A673 (cell line): ENCODE results near the gene SSBP2. TPM values are rescaled to one million over a fixed set of nuclear protein-coding genes. Genes with fewer than 3 reads are reported as not detected.

ENCODE experiments used
- BruUV-seq: library from RNA; stranded (reverse); fragments of 400-500 nt; replicated peaks from 2 replicates; lab custom pipeline; 2021; lab: Mats Ljungman, UMichigan
- CTCF ChIA-PET: fragments of 300-600 bp; sonication (Branson Sonifier 250); formaldehyde crosslinking; loops from one replicate; lab custom pipeline; 2022; ENCODE audit warnings: antibody characterized with exemption; lab: Charles Lee
- POLR2A ChIA-PET: fragments of 300-600 bp; sonication (Branson Sonifier 250); formaldehyde crosslinking; loops from one replicate; lab custom pipeline; 2022; ENCODE audit warnings: antibody characterized with exemption; ENCODE audit not compliant: low non-redundant PET; lab: Charles Lee
- DNase-seq: peaks from one replicate; pipeline ENCODE4 v3.0.0-alpha.2; 2015; ENCODE audit warnings: low spot score
- H3K27ac ChIP-seq: fragments of 200-600 bp; sonication (generic); 2 replicates; pipeline ENCODE4 v1.5.1; 2016; ENCODE audit warnings: mixed run types, low read depth, mild to moderate bottlenecking, mixed read lengths, antibody characterized with exemption, low read length; ENCODE audit not compliant: poor library complexity, severe bottlenecking
- H3K27me3 ChIP-seq: fragments of 200-600 bp; sonication (generic); replicated peaks from 2 replicates; pipeline ENCODE4 v1.6.1; 2017; ENCODE audit warnings: mixed run types, low read depth, mild to moderate bottlenecking, mixed read lengths, antibody characterized with exemption, low read length; ENCODE audit not compliant: insufficient read depth, poor library complexity
- H3K36me3 ChIP-seq: fragments of 200-600 bp; sonication (generic); 2 replicates; pipeline ENCODE4 v1.6.1; 2016; ENCODE audit warnings: mixed run types, mild to moderate bottlenecking, mixed read lengths, antibody characterized with exemption, low read length; ENCODE audit not compliant: insufficient read depth, poor library complexity, severe bottlenecking
- H3K4me1 ChIP-seq: fragments of 200-600 bp; sonication (generic); 2 replicates; pipeline ENCODE4 v1.6.1; 2017; ENCODE audit warnings: mixed run types, mild to moderate bottlenecking, mixed read lengths, antibody characterized with exemption, low read length; ENCODE audit not compliant: insufficient read depth, poor library complexity, severe bottlenecking
- H3K4me3 ChIP-seq: fragments of 200-600 bp; sonication (generic); 2 replicates; pipeline ENCODE4 v1.5.1; 2016; ENCODE audit warnings: low read depth, mixed run types, mild to moderate bottlenecking, mixed read lengths, low read length; ENCODE audit not compliant: poor library complexity, severe bottlenecking
- H3K9me3 ChIP-seq: fragments of 200-600 bp; sonication (generic); 2 replicates; pipeline ENCODE4 v1.6.1; 2016; ENCODE audit warnings: mixed run types, low read depth, mild to moderate bottlenecking, mixed read lengths, antibody characterized with exemption, low read length; ENCODE audit not compliant: poor library complexity, severe bottlenecking
- EZH2 ChIP-seq: fragments of 200-600 bp; sonication (generic); IDR thresholded peaks from 2 replicates; pipeline ENCODE4 v1.6.1; 2017; ENCODE audit warnings: borderline replicate concordance, low read depth, mild to moderate bottlenecking, mixed read lengths, antibody characterized with exemption, low read length; ENCODE audit not compliant: poor library complexity, severe bottlenecking
- intact Hi-C: fragments of 100-400 bp; cut with micrococcal nuclease; formaldehyde crosslinking; loops from one replicate; pipeline ENCODE4 v1.10.0; 2022; ENCODE audit not compliant: unreplicated experiment
- total RNA-seq: library from RNA; stranded (reverse); gene quantifications from 2 replicates; pipeline ENCODE4 v1.2.3, GENCODE V29; 2021
- TF ChIP-seq, protein P1 (sequence below): fragments of 300-800, 200-600 bp; sonication (generic); conservative IDR thresholded peaks from 2 replicates; pipeline ENCODE4 v1.5.1; 2017; ENCODE audit warnings: low read depth, mild to moderate bottlenecking, antibody characterized with exemption, low read length, moderate library complexity, mixed read lengths

SSBP2 gene
- total RNA-seq, 1 experiment from 2014 or later, result 42.8 TPM

DNA sequence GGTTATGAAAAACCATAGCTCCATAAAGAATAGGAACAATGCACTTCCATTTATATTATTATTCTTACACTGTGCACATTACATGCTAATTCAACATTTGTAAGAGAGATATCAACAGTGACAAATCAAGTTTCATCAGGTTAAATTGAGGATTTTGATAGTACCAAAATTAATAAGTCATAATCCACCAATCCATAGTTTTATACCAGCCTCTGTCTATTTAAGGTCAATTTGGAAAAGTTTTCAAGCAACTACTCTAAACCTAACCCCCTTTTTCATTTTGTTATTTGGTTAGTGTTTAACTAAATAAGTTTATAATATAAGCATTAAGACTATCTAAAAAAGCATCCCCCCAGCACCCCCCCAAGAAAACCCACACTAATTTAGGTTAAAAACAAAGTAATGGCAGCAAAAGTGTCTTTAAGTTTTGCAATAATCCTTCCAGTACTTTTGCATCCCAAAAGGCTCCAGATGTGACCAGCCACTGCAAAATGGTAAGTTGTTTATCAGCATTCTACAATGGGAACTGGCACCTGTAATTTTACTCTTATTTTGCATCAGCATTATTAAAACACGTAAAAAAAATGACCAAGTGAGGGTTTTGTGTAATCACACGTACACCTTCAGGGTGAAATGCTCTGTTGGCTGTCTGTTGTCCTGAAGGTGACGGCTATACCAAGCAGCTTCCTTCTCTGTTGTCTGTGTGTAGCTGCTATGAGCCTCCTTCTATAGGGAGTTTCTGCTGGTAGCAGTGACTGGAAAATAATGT, 36.8 kb upstream of the SSBP2 start:
- intact Hi-C loops, result loop anchor here (1.0 kb wide), 2 partner anchors 36 to 64 kb away; partner anchors contain the start of gene SSBP2
- no peak for TF ChIP-seq EZH2
- TF ChIP-seq, protein P1, sequence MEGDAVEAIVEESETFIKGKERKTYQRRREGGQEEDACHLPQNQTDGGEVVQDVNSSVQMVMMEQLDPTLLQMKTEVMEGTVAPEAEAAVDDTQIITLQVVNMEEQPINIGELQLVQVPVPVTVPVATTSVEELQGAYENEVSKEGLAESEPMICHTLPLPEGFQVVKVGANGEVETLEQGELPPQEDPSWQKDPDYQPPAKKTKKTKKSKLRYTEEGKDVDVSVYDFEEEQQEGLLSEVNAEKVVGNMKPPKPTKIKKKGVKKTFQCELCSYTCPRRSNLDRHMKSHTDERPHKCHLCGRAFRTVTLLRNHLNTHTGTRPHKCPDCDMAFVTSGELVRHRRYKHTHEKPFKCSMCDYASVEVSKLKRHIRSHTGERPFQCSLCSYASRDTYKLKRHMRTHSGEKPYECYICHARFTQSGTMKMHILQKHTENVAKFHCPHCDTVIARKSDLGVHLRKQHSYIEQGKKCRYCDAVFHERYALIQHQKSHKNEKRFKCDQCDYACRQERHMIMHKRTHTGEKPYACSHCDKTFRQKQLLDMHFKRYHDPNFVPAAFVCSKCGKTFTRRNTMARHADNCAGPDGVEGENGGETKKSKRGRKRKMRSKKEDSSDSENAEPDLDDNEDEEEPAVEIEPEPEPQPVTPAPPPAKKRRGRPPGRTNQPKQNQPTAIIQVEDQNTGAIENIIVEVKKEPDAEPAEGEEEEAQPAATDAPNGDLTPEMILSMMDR, result no peak
- H3K4me1 ChIP-seq, result peaks cover 32% of the 10 kb centered on the region
- CTCF ChIA-PET, result interaction anchor here (1.6 kb wide), 1 partner anchor 64 kb away, joined by 5 read pairs; no protein-coding TSS in a partner anchor
- no peak overlapping the region for H3K4me3 ChIP-seq
- peak overlapping the region; percentile 72 for H3K27ac ChIP-seq
- H3K36me3 ChIP-seq, result no peaks in the 10 kb centered on the region
- peak; percentile 89 for DNase-seq
- BruUV-seq, result no TSS peak
- no peaks in the 10 kb centered on the region for H3K27me3 ChIP-seq
- POLR2A ChIA-PET, result no interaction called here
- H3K9me3 ChIP-seq, result no peaks in the 10 kb centered on the region

DNA sequence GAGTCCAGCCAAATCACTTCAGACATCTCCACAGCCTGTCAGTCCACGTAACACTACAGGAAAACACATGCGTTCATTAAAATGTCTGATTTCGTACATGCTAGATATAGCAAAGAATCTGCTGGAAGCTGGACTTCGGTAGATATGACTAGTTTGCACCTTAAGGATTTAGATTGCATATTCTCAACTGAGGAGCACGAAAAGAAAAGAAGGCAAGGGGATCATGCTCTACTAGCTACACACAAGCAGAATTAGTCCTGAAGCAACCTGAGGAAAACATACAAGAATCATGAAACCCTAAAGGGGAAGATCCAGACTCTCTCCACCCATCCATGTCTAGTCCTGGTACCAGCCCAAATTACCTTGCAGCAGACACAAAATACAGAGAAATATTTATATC, 36.1 kb upstream of the SSBP2 start:
- no TSS peak for BruUV-seq
- Histone ChIP-seq H3K9me3 (no peaks in the 10 kb centered on the region), H3K4me3 (no peak overlapping the region), H3K36me3 (no peaks in the 10 kb centered on the region), H3K4me1 (peaks cover 32% of the 10 kb centered on the region), H3K27me3 (no peaks in the 10 kb centered on the region), H3K27ac (peak overlapping the region; percentile 72)
- CTCF ChIA-PET, result no interaction called here
- intact Hi-C loops, result loop anchor here (1.0 kb wide), 2 partner anchors 36 to 64 kb away; partner anchors contain the start of gene SSBP2
- POLR2A ChIA-PET, result no interaction called here
- TF ChIP-seq EZH2, result no peak
- TF ChIP-seq, protein P1, result no peak
- no peak for DNase-seq

DNA sequence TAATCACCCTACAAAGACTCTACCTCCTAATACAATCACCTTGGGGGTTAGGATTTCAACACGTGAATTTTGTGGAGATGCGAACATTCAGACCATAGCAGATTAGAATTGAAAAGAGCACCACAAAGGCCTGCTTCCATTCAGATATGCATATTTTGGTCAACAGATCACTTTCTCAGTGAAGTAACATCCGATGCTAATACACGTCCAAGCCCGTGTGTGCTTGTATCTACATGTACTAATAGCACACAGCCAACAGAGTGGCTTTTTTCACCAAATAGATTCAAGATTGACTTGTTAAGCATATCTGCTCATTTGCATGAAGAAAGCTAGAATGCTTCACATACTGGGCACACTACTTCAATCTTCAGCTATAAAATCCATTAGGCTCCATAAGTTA, 35.6 kb upstream of the SSBP2 start:
- intact Hi-C loops, result no loop called here
- Histone ChIP-seq H3K4me1 (peaks cover 32% of the 10 kb centered on the region), H3K27me3 (no peaks in the 10 kb centered on the region), H3K36me3 (no peaks in the 10 kb centered on the region), H3K9me3 (no peaks in the 10 kb centered on the region), H3K4me3 (no peak overlapping the region), H3K27ac (peak overlapping the region; percentile 72)
- no peak for DNase-seq
- POLR2A ChIA-PET, result interaction anchor here (0.6 kb wide), 1 partner anchor 20 kb away, joined by 3 read pairs; no protein-coding TSS in a partner anchor
- BruUV-seq, result no TSS peak
- no peak for TF ChIP-seq EZH2
- TF ChIP-seq, protein P1, result no peak
- CTCF ChIA-PET, result no interaction called here
